GM12801 (cell line): ENCODE measurements around the gene LTO1.

Experiments
- TF ChIP-seq, protein P1 (sequence below): IDR thresholded peaks from one replicate; pipeline ENCODE4 v1.5.1; 2011; ENCODE audit warnings: control low read depth; ENCODE audit not compliant: insufficient read length; ENCODE audit errors: extremely low read depth

Gene LTO1

GRCh38 chr11:69674886-69675714 is at the start of gene LTO1:
Gene LTO1, minus strand, starts transcription at chr11:69675353. Its CDS starts 114 bp downstream, at chr11:69675239.
- TF ChIP-seq, protein P1, sequence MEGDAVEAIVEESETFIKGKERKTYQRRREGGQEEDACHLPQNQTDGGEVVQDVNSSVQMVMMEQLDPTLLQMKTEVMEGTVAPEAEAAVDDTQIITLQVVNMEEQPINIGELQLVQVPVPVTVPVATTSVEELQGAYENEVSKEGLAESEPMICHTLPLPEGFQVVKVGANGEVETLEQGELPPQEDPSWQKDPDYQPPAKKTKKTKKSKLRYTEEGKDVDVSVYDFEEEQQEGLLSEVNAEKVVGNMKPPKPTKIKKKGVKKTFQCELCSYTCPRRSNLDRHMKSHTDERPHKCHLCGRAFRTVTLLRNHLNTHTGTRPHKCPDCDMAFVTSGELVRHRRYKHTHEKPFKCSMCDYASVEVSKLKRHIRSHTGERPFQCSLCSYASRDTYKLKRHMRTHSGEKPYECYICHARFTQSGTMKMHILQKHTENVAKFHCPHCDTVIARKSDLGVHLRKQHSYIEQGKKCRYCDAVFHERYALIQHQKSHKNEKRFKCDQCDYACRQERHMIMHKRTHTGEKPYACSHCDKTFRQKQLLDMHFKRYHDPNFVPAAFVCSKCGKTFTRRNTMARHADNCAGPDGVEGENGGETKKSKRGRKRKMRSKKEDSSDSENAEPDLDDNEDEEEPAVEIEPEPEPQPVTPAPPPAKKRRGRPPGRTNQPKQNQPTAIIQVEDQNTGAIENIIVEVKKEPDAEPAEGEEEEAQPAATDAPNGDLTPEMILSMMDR, result no peak

DNA sequence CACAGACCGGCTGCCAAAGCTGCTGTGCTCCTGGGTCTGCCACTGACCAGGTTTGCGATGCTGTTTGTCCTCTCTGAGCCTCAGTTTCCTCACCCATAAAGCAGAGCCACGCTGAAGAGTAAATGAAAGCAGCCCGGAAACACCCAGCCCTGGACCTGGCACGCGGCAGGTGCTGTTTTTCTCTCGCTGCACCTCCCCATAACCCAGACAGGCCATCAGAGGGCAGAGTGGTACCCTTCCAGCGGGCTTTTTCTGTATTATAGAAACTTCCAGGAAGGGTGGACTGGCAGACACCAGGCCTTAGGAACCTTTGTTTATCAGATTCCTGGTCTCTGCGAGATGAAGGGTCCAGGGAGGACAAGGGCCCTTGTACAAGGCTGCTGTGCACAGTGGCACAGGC is 46.6 kb upstream of the LTO1 start:
- TF ChIP-seq, protein P1, result no peak

GRCh38 chr11:69721106-69721505 is 46.0 kb upstream of the LTO1 start:
- TF ChIP-seq, protein P1, result no peak

GRCh38 chr11:69718912-69719311 is 43.8 kb upstream of the LTO1 start:
- TF ChIP-seq, protein P1, result no peak

DNA sequence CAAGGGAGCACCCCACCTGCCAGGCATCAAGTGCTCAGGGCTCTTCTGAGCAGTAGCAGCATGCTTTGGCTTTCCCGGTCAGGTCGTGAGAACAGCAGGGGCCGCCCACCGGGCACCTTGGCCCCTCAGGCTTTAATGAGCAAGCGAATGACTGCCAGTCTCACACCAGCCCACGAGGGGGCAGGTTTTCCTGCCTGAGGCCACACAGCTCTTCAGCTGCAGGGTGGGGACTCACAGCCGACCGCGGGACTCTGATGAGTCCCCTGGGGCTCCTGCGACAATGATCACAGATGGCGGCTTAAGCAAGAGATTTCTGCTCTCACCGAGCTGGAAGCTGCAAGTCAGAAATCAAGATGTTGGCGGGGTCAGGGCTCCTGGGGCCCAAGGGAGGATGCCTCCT is 43.0 kb upstream of the LTO1 start:
- TF ChIP-seq, protein P1, result no peak

GRCh38 chr11:69716891-69717747 is 42.0 kb upstream of the LTO1 start:
- TF ChIP-seq, protein P1, result no peak

- TF ChIP-seq, protein P1, result no peak
Measured at GRCh38 chr11:69716099-69716498, 40.9 kb upstream of the LTO1 start.
